Natural killer cell (primary cell): ENCODE results near the gene C3. TPM values are rescaled to one million over a fixed set of nuclear protein-coding genes. Genes with fewer than 3 reads are reported as not detected.

Experiments
- ATAC-seq, 3 donors: fragments of 150-1000 bp in 2 of 3; fragments of 200-7000 bp in 1 of 3; cut with Tn5 transposase; 1 replicate in 1 of 3; 2 replicates in 2 of 3; pipeline ENCODE4 v1.10.0; 2021; ENCODE audit warnings: mild to moderate bottlenecking in 2 of 3, moderate library complexity in 2 of 3
- DNase-seq, 2 donors: peaks; one replicate each; pipeline versions ENCODE4 v3.0.0 to v3.0.0-alpha.2; 2013 to 2021; ENCODE audit warnings: mixed read lengths in 1 of 2
- H3K27ac ChIP-seq: one replicate; pipeline ENCODE4 v1.5.1; 2013; ENCODE audit warnings: mild to moderate bottlenecking, low read length
- H3K27me3 ChIP-seq: one replicate; pipeline ENCODE4 v1.6.1; 2013; ENCODE audit warnings: low read length; ENCODE audit not compliant: control insufficient read depth, insufficient read depth
- H3K36me3 ChIP-seq: one replicate; pipeline ENCODE4 v1.6.1; 2013; ENCODE audit warnings: low read length; ENCODE audit not compliant: control insufficient read depth, insufficient read depth
- H3K4me1 ChIP-seq: one replicate; pipeline ENCODE4 v1.6.1; 2013; ENCODE audit warnings: low read length; ENCODE audit not compliant: control insufficient read depth, insufficient read depth
- H3K4me3 ChIP-seq: one replicate; pipeline ENCODE4 v1.5.1; 2013; ENCODE audit warnings: low read length
- H3K9me3 ChIP-seq: one replicate; pipeline ENCODE4 v1.6.1; 2013; ENCODE audit warnings: low read length; ENCODE audit not compliant: control insufficient read depth, insufficient read depth
- H3K27ac Mint-ChIP-seq, 2 donors: one replicate each; pipeline ENCODE4 v1.8.0; 2022; ENCODE audit warnings: mild to moderate bottlenecking in 2 of 2, mixed read lengths in 2 of 2, moderate library complexity in 1 of 2
- H3K27me3 Mint-ChIP-seq, 2 donors: one replicate each; pipeline ENCODE4 v1.8.0; 2022; ENCODE audit warnings: low read depth in 2 of 2, mixed read lengths in 2 of 2
- H3K36me3 Mint-ChIP-seq: one replicate; pipeline ENCODE4 v1.8.0; 2022; ENCODE audit warnings: mixed read lengths
- H3K4me1 Mint-ChIP-seq, 2 donors: one replicate each; pipeline ENCODE4 v1.8.0; 2022; ENCODE audit warnings: mixed read lengths in 2 of 2
- H3K4me3 Mint-ChIP-seq: one replicate; pipeline ENCODE4 v1.8.0; 2022; ENCODE audit warnings: mild to moderate bottlenecking, moderate library complexity, mixed read lengths
- H3K9me3 Mint-ChIP-seq, 2 donors: one replicate each; pipeline ENCODE4 v1.8.0; 2022; ENCODE audit warnings: mixed read lengths in 2 of 2
- CTCF ChIP-seq: fragments of 200-600 bp; IDR thresholded peaks from one replicate; pipeline ENCODE4 v1.8.0; 2022; ENCODE audit warnings: antibody characterized with exemption
- WGBS: methylation state at CpG from one replicate; pipeline ENCODE4 v1.1.7; 2013; ENCODE audit warnings: missing lambda C conversion rate; ENCODE audit not compliant: insufficient coverage; 5-methylcytosine and 5-hydroxymethylcytosine counted together
- intact Hi-C: fragments of 100-400 bp; cut with micrococcal nuclease; formaldehyde crosslinking; loops from one replicate; pipeline ENCODE4 v1.14.2; 2022
- total RNA-seq, 4 donors: library from RNA; stranded (reverse); fragments of 120-200 nt in 1 of 4; gene quantifications; one replicate each; pipeline versions ENCODE4 v1.2.3 to v1.2.4, GENCODE V29; 2013 to 2022

C3 gene
- total RNA-seq, 3 donors from 2014 or later (not counting 1 experiment from before 2014, with no cell fraction given) = 0.38 to 5.5 TPM; not detected in 1

GRCh38 chr19:6723108-6723618, 2.7 kb upstream of the C3 start:
- Histone ChIP-seq H3K36me3 (no peaks in the 10 kb centered on the region), H3K4me3 (no peak overlapping the region), H3K27me3 (no peaks in the 10 kb centered on the region), H3K27ac (no peak overlapping the region), H3K4me1 (peaks cover 23% of the 10 kb centered on the region), H3K9me3 (no peaks in the 10 kb centered on the region)
- 54% methylated on average over 13 of the region's 13 CpGs for WGBS
- Mint-ChIP-seq H3K4me1 (peaks cover 20 to 23% of the 10 kb centered on the region in 2 donors), H3K9me3 (no peaks in the 10 kb centered on the region), H3K36me3 (no peaks in the 10 kb centered on the region), H3K27me3 (peaks cover 0 to 3% of the 10 kb centered on the region in 2 donors), H3K4me3 (no peak overlapping the region), H3K27ac (no peak overlapping the region)
- intact Hi-C loops = no loop called here
- TF ChIP-seq CTCF = no peak
- ATAC-seq = no peak
- DNase-seq = no peak

- no peaks in the 10 kb centered on the region for H3K9me3 Mint-ChIP-seq
- peaks cover 21% of the 10 kb centered on the region for H3K4me1 ChIP-seq
- 30% methylated on average over 3 of the region's 5 CpGs for WGBS
- peaks cover 25 to 31% of the 10 kb centered on the region in 2 donors for H3K4me1 Mint-ChIP-seq
- no peak overlapping the region for H3K4me3 Mint-ChIP-seq
- DNase-seq = no peak
- TF ChIP-seq CTCF = no peak
- no peaks in the 10 kb centered on the region for H3K36me3 Mint-ChIP-seq
- no peaks in the 10 kb centered on the region for H3K27me3 ChIP-seq
- ATAC-seq = no peak
- no peak overlapping the region for H3K27ac Mint-ChIP-seq
- intact Hi-C loops = no loop called here
- H3K36me3 ChIP-seq = no peaks in the 10 kb centered on the region
- H3K9me3 ChIP-seq = no peaks in the 10 kb centered on the region
- H3K27ac ChIP-seq = no peak overlapping the region
- H3K27me3 Mint-ChIP-seq = peaks cover 0 to 7% of the 10 kb centered on the region in 2 donors
- no peak overlapping the region for H3K4me3 ChIP-seq
Observed at GRCh38 chr19:6721773-6722172, 1.3 kb upstream of the C3 start.

GRCh38 chr19:6721138-6721474, 656 bp upstream of the C3 start:
- ATAC-seq (no peak), DNase-seq (no peak)
- no peak for TF ChIP-seq CTCF
- Mint-ChIP-seq H3K9me3 (no peaks in the 10 kb centered on the region), H3K4me3 (no peak overlapping the region), H3K36me3 (no peaks in the 10 kb centered on the region), H3K27me3 (peaks cover 0 to 9% of the 10 kb centered on the region in 2 donors), H3K27ac (no peak overlapping the region), H3K4me1 (peaks cover 25 to 31% of the 10 kb centered on the region in 2 donors)
- Histone ChIP-seq H3K36me3 (no peaks in the 10 kb centered on the region), H3K27ac (no peak overlapping the region), H3K4me1 (peaks cover 21% of the 10 kb centered on the region), H3K27me3 (no peaks in the 10 kb centered on the region), H3K4me3 (no peak overlapping the region), H3K9me3 (no peaks in the 10 kb centered on the region)
- intact Hi-C loops = no loop called here

GRCh38 chr19:6719992-6720368, 470 bp downstream of the C3 start:
- intact Hi-C loops = loop anchor here (5.0 kb wide), 1 partner anchor 43 kb away; no protein-coding TSS in a partner anchor
- Mint-ChIP-seq H3K27me3 (peaks cover 0 to 9% of the 10 kb centered on the region in 2 donors), H3K4me3 (no peak overlapping the region), H3K9me3 (no peaks in the 10 kb centered on the region), H3K36me3 (no peaks in the 10 kb centered on the region), H3K27ac (peak overlapping the region in 1 of 2 donors; percentile 9), H3K4me1 (peaks cover 25 to 31% of the 10 kb centered on the region in 2 donors)
- DNase-seq = no peak
- Histone ChIP-seq H3K27me3 (no peaks in the 10 kb centered on the region), H3K4me1 (peaks cover 17% of the 10 kb centered on the region), H3K27ac (no peak overlapping the region), H3K9me3 (no peaks in the 10 kb centered on the region), H3K4me3 (no peak overlapping the region), H3K36me3 (no peaks in the 10 kb centered on the region)
- no peak for TF ChIP-seq CTCF
- 85% methylated on average over 3 of the region's 3 CpGs for WGBS
- ATAC-seq = no peak
